Activated CD8-positive, alpha-beta T cell treated with anti-CD3 and anti-CD28 coated beads, Interleukin-2, amount 10 ng/mL, durations not matched to agents 7 days and 5 days (primary cell): Measurements from ENCODE around the gene HMMR. TPM values are rescaled to one million over a fixed set of nuclear protein-coding genes. Genes with fewer than 3 reads are reported as not detected.
A peak's percentile ranks its signal among the peaks of the same experiment; 100 is the strongest.

Source experiments
- ATAC-seq: fragments of 150-1000 bp; cut with Tn5 transposase; one replicate; pipeline ENCODE4 v1.10.0; 2021; ENCODE audit warnings: moderate library complexity
- CTCF ChIA-PET: fragments of 350-600 bp; sonication (Branson Sonifier 250); formaldehyde crosslinking; loops from one replicate; lab custom pipeline; 2021; ENCODE audit warnings: antibody characterized with exemption; lab: Charles Lee
- POLR2A ChIA-PET: fragments of 350-600 bp; sonication (Branson Sonifier 250); formaldehyde crosslinking; loops from one replicate; lab custom pipeline; 2021; ENCODE audit warnings: antibody characterized with exemption; lab: Charles Lee
- DNase-seq: peaks from one replicate; pipeline ENCODE4 v3.0.0-alpha.2; 2020
- H3K27ac Mint-ChIP-seq: one replicate; pipeline ENCODE4 v1.8.0; 2021; ENCODE audit warnings: mild to moderate bottlenecking, mixed read lengths
- H3K27me3 Mint-ChIP-seq: one replicate; pipeline ENCODE4 v1.8.0; 2021; ENCODE audit warnings: low read depth, mixed read lengths
- H3K36me3 Mint-ChIP-seq: one replicate; pipeline ENCODE4 v1.8.0; 2021; ENCODE audit warnings: low read depth, mixed read lengths
- H3K4me1 Mint-ChIP-seq: one replicate; pipeline ENCODE4 v1.8.0; 2021; ENCODE audit warnings: low read depth, mixed read lengths
- H3K4me3 Mint-ChIP-seq: one replicate; pipeline ENCODE4 v1.8.0; 2021; ENCODE audit warnings: mild to moderate bottlenecking, mixed read lengths
- H3K9me3 Mint-ChIP-seq: one replicate; pipeline ENCODE4 v1.8.0; 2022; ENCODE audit warnings: mixed read lengths; ENCODE audit not compliant: insufficient read depth
- total RNA-seq, 2 experiments: library from RNA; stranded (reverse); gene quantifications; one replicate each; pipeline ENCODE4 v1.2.3, GENCODE V29; 2021

The HMMR gene
- total RNA-seq, 2 experiments from 2014 or later = 85.8 to 87.7 TPM

DNA sequence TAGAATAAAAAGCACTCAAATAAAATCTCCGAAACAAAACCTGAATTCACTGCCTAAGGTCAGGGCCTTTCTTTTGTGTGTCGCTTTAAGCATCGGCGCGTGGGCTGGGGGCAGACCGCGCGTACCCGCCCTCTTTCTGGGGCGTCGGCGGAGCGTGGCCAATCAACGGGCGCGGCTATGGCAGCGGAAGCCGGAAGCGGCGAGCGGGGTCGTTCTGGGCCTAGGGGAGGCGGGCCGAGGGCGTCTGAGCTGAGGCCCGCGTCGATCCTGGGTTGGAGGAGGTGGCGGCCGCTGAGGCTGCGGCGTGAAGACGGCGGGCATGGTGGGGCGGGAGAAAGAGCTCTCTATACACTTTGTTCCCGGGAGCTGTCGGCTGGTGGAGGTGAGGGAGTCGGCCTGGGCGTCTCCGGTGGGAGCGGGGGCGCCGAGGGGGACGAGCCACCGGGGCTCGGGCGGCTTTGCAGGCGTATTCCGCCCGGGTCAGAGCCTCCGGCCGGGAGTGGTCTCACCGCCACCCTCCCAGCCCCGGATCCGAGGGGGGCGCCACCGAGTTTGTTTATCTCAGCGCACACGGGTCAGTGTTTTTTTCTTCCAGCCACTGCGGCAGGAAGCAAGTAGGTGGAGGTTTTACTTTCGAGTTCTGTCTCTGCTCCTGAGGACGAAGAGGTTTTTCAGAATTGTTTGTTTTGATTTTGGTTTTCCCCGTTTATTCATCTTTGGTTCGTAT is 45.1 kb downstream of the HMMR start, which contains the start of gene MAT2B:
MAT2B (plus strand) TSS at position 252 of the 727 bp plus-strand sequence; CDS start at position 320, 68 bp downstream.
- DNase-seq (peak; percentile 96), ATAC-seq (peak; percentile 93)
- POLR2A ChIA-PET = interaction anchor here (0.6 to 9.9 kb wide), 10 partner anchors 11 to 104 kb away, joined by 3 to 185 read pairs (median 4); partner anchors contain the start of genes HMMR and NUDCD2
- Mint-ChIP-seq H3K9me3 (no peaks in the 10 kb centered on the region), H3K27ac (peak within 1 kb of the TSS; percentile 97), H3K27me3 (no peaks in the 10 kb centered on the region), H3K4me3 (peak within 1 kb of the TSS; percentile 96), H3K36me3 (peaks cover 25% of the 10 kb centered on the region), H3K4me1 (peaks cover 40% of the 10 kb centered on the region)
- CTCF ChIA-PET = interaction anchor here (1.1 to 4.1 kb wide), 6 partner anchors 9 to 51 kb away, joined by 3 to 25 read pairs (median 4); partner anchors contain the start of genes HMMR and NUDCD2

- peaks cover 45% of the 10 kb centered on the region for H3K4me1 Mint-ChIP-seq
- POLR2A ChIA-PET = interaction anchor here (0.6 to 9.9 kb wide), 9 partner anchors 12 to 67 kb away, joined by 3 to 185 read pairs (median 4); partner anchors contain the start of genes HMMR and NUDCD2
- peak; percentile 29 for DNase-seq
- CTCF ChIA-PET = interaction anchor here (1.1 to 4.1 kb wide), 8 partner anchors 10 to 52 kb away, joined by 3 to 25 read pairs (median 6); partner anchors contain the start of genes HMMR and NUDCD2
- no peaks in the 10 kb centered on the region for H3K27me3 Mint-ChIP-seq
- H3K27ac Mint-ChIP-seq = peak overlapping the region; percentile 97
- peak; percentile 13 for ATAC-seq
- H3K4me3 Mint-ChIP-seq = peak overlapping the region; percentile 96
- H3K36me3 Mint-ChIP-seq = peaks cover 28% of the 10 kb centered on the region
- no peaks in the 10 kb centered on the region for H3K9me3 Mint-ChIP-seq
Measured at GRCh38 chr5:163506095-163506457, 45.6 kb downstream of the HMMR start.

- ATAC-seq = no peak
- H3K4me1 Mint-ChIP-seq = peaks cover 47% of the 10 kb centered on the region
- peaks cover 30% of the 10 kb centered on the region for H3K36me3 Mint-ChIP-seq
- H3K27me3 Mint-ChIP-seq = no peaks in the 10 kb centered on the region
- CTCF ChIA-PET = interaction anchor here (1.1 kb wide), 2 partner anchors 17 to 47 kb away, joined by 7 to 9 read pairs; partner anchors contain the start of genes HMMR and NUDCD2
- POLR2A ChIA-PET = interaction anchor here (0.9 to 9.9 kb wide), 2 partner anchors 47 to 68 kb away, joined by 5 to 185 read pairs; partner anchors contain the start of genes HMMR and NUDCD2
- H3K27ac Mint-ChIP-seq = peak overlapping the region; percentile 97
- peak overlapping the region; percentile 96 for H3K4me3 Mint-ChIP-seq
- DNase-seq = no peak
- no peaks in the 10 kb centered on the region for H3K9me3 Mint-ChIP-seq
Measured at GRCh38 chr5:163506726-163507125, 46.3 kb downstream of the HMMR start.

GRCh38 chr5:163508753-163509152 is 48.3 kb downstream of the HMMR start:
- H3K36me3 Mint-ChIP-seq = peaks cover 45% of the 10 kb centered on the region
- ATAC-seq = no peak
- peak overlapping the region; percentile 96 for H3K4me3 Mint-ChIP-seq
- ChIA-PET POLR2A (interaction anchor here (1.0 to 9.9 kb wide), 2 partner anchors 49 to 71 kb away, joined by 5 to 185 read pairs; partner anchors contain the start of genes HMMR and NUDCD2), CTCF (interaction anchor here (1.0 to 2.9 kb wide), 6 partner anchors 10 to 100 kb away, joined by 3 to 16 read pairs (median 4); partner anchors contain the start of genes HMMR and NUDCD2)
- no peaks in the 10 kb centered on the region for H3K27me3 Mint-ChIP-seq
- no peaks in the 10 kb centered on the region for H3K9me3 Mint-ChIP-seq
- H3K27ac Mint-ChIP-seq = peak overlapping the region; percentile 79
- no peak for DNase-seq
- H3K4me1 Mint-ChIP-seq = peaks cover 40% of the 10 kb centered on the region

DNA sequence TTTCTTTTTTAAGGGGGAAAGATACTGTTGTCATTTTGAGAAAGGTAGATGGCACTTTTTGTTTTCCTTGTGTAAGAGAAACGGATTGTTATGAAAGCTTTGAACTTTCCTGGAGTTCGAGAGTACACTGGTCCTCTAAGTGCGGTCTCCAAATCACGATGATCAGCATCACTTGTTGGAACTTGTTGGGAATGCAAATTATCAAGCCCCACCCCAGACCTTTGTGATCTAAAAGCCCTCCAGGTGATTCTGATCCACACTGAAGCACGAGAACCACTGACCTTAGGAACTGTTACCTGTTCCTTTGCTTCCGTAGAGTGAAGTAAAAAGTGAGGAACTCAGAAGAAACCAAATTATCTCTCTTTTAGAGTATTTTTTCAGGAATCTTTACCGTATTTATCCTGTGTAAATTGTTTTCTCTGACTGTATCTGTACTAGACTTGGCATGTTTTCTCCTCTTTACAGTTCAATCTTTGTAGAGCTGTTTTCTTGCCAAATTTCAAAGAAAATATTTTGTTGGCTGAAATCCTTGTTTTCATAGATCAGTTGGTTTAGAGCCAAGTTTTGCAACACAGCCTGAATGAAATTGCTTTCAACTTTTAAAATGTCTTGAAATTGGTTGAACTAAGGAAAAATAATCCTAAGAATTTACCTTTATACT is 49.0 kb downstream of the HMMR start:
- peaks cover 40% of the 10 kb centered on the region for H3K4me1 Mint-ChIP-seq
- H3K36me3 Mint-ChIP-seq = peaks cover 49% of the 10 kb centered on the region

DNA sequence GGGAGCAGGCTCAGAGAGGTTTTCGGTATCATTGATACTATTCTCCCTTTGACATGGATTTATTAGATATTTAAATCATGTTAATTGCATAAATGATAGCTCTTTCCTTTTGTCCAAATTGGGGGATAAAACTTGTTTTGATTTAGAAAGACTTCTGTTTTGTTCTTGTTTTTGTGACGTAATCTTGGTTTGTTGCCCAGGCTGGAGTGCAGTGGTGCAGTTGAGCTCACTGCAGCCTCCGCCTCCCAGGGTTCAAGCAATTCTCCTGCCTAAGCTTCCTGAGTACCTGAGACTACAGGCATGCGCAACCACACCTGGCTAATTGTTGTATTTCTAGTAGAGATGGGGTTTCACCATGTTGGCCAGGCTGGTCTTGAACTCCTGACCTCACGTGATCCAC is 52.1 kb downstream of the HMMR start:
- H3K27ac Mint-ChIP-seq = no peak overlapping the region
- no peaks in the 10 kb centered on the region for H3K27me3 Mint-ChIP-seq
- CTCF ChIA-PET = interaction anchor here (1.6 kb wide), 1 partner anchor 24 kb away, joined by 4 read pairs; no protein-coding TSS in a partner anchor
- peaks cover 62% of the 10 kb centered on the region for H3K36me3 Mint-ChIP-seq
- DNase-seq (no peak), ATAC-seq (no peak)
- H3K9me3 Mint-ChIP-seq = no peaks in the 10 kb centered on the region
- H3K4me1 Mint-ChIP-seq = peaks cover 37% of the 10 kb centered on the region
- POLR2A ChIA-PET = no interaction called here
- H3K4me3 Mint-ChIP-seq = no peak overlapping the region

More for the DNA sequence above, 49.0 kb downstream of the HMMR start:
- DNase-seq (no peak), ATAC-seq (no peak)
- H3K9me3 Mint-ChIP-seq = no peaks in the 10 kb centered on the region
- H3K27ac Mint-ChIP-seq = peak overlapping the region; percentile 79
- CTCF ChIA-PET = interaction anchor here (1.4 to 2.9 kb wide), 3 partner anchors 9 to 49 kb away, joined by 3 to 16 read pairs (median 5); partner anchors contain the start of genes HMMR and NUDCD2
- no peaks in the 10 kb centered on the region for H3K27me3 Mint-ChIP-seq
- peak overlapping the region; percentile 96 for H3K4me3 Mint-ChIP-seq
- POLR2A ChIA-PET = interaction anchor here (9.9 kb wide), 1 partner anchor 50 kb away, joined by 185 read pairs; the partner anchor contains the start of genes HMMR and NUDCD2

DNA sequence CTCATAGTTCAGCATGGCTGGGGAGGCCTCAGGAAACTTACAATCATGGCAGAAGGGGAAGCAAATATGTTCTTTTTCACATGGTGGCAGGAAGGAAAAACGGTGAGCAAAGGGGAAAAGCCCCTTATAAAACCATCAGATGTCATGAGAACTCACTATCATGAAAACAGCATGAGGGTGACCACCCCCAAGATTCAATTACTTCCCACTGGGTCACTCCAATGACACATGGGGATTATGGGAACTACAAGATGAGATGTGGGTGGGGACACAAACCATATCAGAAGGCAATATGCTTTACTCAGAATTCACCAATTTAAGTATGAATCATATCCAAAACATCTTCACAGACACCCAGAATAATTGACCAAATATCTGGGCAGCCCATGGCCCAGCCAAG is 64.7 kb downstream of the HMMR start:
- CTCF ChIA-PET = no interaction called here
- H3K4me1 Mint-ChIP-seq = no peaks in the 10 kb centered on the region
- no peak overlapping the region for H3K27ac Mint-ChIP-seq
- H3K4me3 Mint-ChIP-seq = no peak overlapping the region
- POLR2A ChIA-PET = no interaction called here
- ATAC-seq (no peak), DNase-seq (no peak)
- peaks cover 16% of the 10 kb centered on the region for H3K36me3 Mint-ChIP-seq
- no peaks in the 10 kb centered on the region for H3K27me3 Mint-ChIP-seq
- H3K9me3 Mint-ChIP-seq = peaks cover 6% of the 10 kb centered on the region

DNA sequence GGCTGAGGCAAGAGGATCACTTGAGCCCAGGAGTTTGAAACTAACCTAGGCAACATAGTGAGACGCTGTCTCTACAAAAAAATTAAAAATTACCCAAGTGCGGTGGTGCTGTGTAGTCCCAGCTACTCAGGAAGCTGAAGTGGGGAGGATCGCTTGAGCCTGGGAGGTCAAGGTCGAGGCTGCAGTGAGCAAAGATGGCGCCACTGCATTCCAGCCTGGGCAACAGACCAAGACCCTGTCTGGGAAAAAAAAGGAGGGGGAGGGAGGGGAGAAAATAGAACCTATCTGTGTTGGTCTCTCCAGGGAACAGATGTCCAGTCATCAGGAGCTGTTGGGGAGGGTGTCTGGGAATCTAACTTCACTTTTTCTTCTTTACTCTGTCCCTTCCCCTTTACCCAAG is 69.3 kb downstream of the HMMR start:
- H3K27ac Mint-ChIP-seq = no peak overlapping the region
- peaks cover 6% of the 10 kb centered on the region for H3K27me3 Mint-ChIP-seq
- H3K9me3 Mint-ChIP-seq = peaks cover 4% of the 10 kb centered on the region
- DNase-seq = no peak
- no peak for ATAC-seq
- ChIA-PET CTCF (no interaction called here), POLR2A (no interaction called here)
- H3K4me3 Mint-ChIP-seq = no peak overlapping the region
- no peaks in the 10 kb centered on the region for H3K36me3 Mint-ChIP-seq
- H3K4me1 Mint-ChIP-seq = no peaks in the 10 kb centered on the region

DNA sequence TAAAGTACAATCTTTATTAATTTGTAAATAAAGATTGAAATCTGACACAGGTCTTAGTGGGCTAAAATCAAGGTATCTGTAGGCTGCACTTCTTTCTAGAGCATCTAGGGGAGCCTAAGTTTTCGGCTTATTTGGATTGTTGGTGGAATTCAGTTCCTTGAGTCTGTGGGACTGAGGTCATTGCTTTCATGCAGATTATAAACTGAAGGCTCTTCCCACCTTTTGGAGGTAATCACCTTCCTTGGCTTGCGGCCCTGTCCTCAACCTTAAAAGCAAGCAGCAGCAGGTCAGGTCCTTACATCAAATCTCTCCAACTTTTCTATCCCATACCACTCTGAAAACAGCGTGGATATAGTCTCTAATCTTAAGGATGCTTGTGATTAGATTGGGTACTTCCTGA is 70.8 kb downstream of the HMMR start:
- Mint-ChIP-seq H3K27me3 (peaks cover 6% of the 10 kb centered on the region), H3K9me3 (no peaks in the 10 kb centered on the region), H3K4me1 (no peaks in the 10 kb centered on the region), H3K4me3 (no peak overlapping the region), H3K27ac (no peak overlapping the region), H3K36me3 (no peaks in the 10 kb centered on the region)
- CTCF ChIA-PET = interaction anchor here (0.7 kb wide), 1 partner anchor 23 kb away, joined by 3 read pairs; no protein-coding TSS in a partner anchor
- no peak for ATAC-seq
- POLR2A ChIA-PET = interaction anchor here (0.7 kb wide), 1 partner anchor 26 kb away, joined by 3 read pairs; the partner anchor contains the start of gene MAT2B
- no peak for DNase-seq

- DNase-seq (no peak), ATAC-seq (no peak)
- CTCF ChIA-PET = interaction anchor here (0.7 kb wide), 1 partner anchor 24 kb away, joined by 3 read pairs; no protein-coding TSS in a partner anchor
- Mint-ChIP-seq H3K36me3 (no peaks in the 10 kb centered on the region), H3K9me3 (no peaks in the 10 kb centered on the region), H3K27ac (no peak overlapping the region), H3K4me1 (no peaks in the 10 kb centered on the region), H3K27me3 (peaks cover 6% of the 10 kb centered on the region), H3K4me3 (no peak overlapping the region)
- POLR2A ChIA-PET = no interaction called here
Measured at GRCh38 chr5:163532171-163533084, 72.0 kb downstream of the HMMR start.
